ENCODE data around the gene TRIM7.
A peak's percentile ranks its signal among the peaks of the same experiment; 100 is the strongest.

Gene TRIM7

GRCh38 chr5:181205761-181206649, 1.0 kb upstream of the TRIM7 start:
- Histone ChIP-seq H3K9ac (ENCODE audit: low read length) (peak overlapping the region; percentile 40), H3K4me1 (ENCODE audit: control insufficient read depth, insufficient read depth, low read length) (peaks cover 37% of the 10 kb centered on the region)

GRCh38 chr5:181204113-181204825, 727 bp downstream of the TRIM7 start:
- Histone ChIP-seq H3K36me3 (ENCODE audit: control insufficient read depth, insufficient read depth, low read length) (no peaks in the 10 kb centered on the region), H3K4me3 (ENCODE audit: low read length) (peak overlapping the region; percentile 2), H3K9me3 (ENCODE audit: control insufficient read depth, low read length) (no peaks in the 10 kb centered on the region), H3K9ac (ENCODE audit: low read length) (peak overlapping the region; percentile 40), H3K4me1 (ENCODE audit: control insufficient read depth, insufficient read depth, low read length) (peaks cover 37% of the 10 kb centered on the region), H3K27me3 (ENCODE audit: control insufficient read depth, insufficient read depth, low read length) (peaks cover 28% of the 10 kb centered on the region)

More at GRCh38 chr5:181205761-181206649, 1.0 kb upstream of the TRIM7 start:
- H3K9me3 ChIP-seq (ENCODE audit: control insufficient read depth, low read length), result no peaks in the 10 kb centered on the region
- H3K27me3 ChIP-seq (ENCODE audit: control insufficient read depth, insufficient read depth, low read length), result peaks cover 28% of the 10 kb centered on the region
- H3K4me3 ChIP-seq (ENCODE audit: low read length), result peak overlapping the region; percentile 46
- H3K36me3 ChIP-seq (ENCODE audit: control insufficient read depth, insufficient read depth, low read length), result no peaks in the 10 kb centered on the region

- Histone ChIP-seq H3K4me1 (ENCODE audit: control insufficient read depth, insufficient read depth, low read length) (peaks cover 37% of the 10 kb centered on the region), H3K27me3 (ENCODE audit: control insufficient read depth, insufficient read depth, low read length) (peaks cover 28% of the 10 kb centered on the region), H3K9me3 (ENCODE audit: control insufficient read depth, low read length) (no peaks in the 10 kb centered on the region), H3K36me3 (ENCODE audit: control insufficient read depth, insufficient read depth, low read length) (no peaks in the 10 kb centered on the region), H3K9ac (ENCODE audit: low read length) (peak overlapping the region; percentile 40), H3K4me3 (ENCODE audit: low read length) (peak overlapping the region; percentile 2)
Measured at GRCh38 chr5:181203777-181204112, 1.3 kb downstream of the TRIM7 start.

GRCh38 chr5:181203093-181203711, 1.8 kb downstream of the TRIM7 start:
- no peaks in the 10 kb centered on the region for H3K36me3 ChIP-seq (ENCODE audit: control insufficient read depth, insufficient read depth, low read length)
- H3K4me1 ChIP-seq (ENCODE audit: control insufficient read depth, insufficient read depth, low read length), result peaks cover 37% of the 10 kb centered on the region
- no peaks in the 10 kb centered on the region for H3K9me3 ChIP-seq (ENCODE audit: control insufficient read depth, low read length)
- no peak overlapping the region for H3K9ac ChIP-seq (ENCODE audit: low read length)
- H3K4me3 ChIP-seq (ENCODE audit: low read length), result no peak overlapping the region
- peaks cover 28% of the 10 kb centered on the region for H3K27me3 ChIP-seq (ENCODE audit: control insufficient read depth, insufficient read depth, low read length)

- Histone ChIP-seq H3K27me3 (ENCODE audit: control insufficient read depth, insufficient read depth, low read length) (peaks cover 22% of the 10 kb centered on the region), H3K9me3 (ENCODE audit: control insufficient read depth, low read length) (no peaks in the 10 kb centered on the region), H3K4me3 (ENCODE audit: low read length) (no peak overlapping the region), H3K9ac (ENCODE audit: low read length) (no peak overlapping the region), H3K36me3 (ENCODE audit: control insufficient read depth, insufficient read depth, low read length) (no peaks in the 10 kb centered on the region), H3K4me1 (ENCODE audit: control insufficient read depth, insufficient read depth, low read length) (peaks cover 29% of the 10 kb centered on the region)
Measured at GRCh38 chr5:181200816-181201215, 4.2 kb downstream of the TRIM7 start.

- Histone ChIP-seq H3K27me3 (ENCODE audit: control insufficient read depth, insufficient read depth, low read length) (peaks cover 14% of the 10 kb centered on the region), H3K4me3 (ENCODE audit: low read length) (no peak overlapping the region), H3K9me3 (ENCODE audit: control insufficient read depth, low read length) (no peaks in the 10 kb centered on the region), H3K4me1 (ENCODE audit: control insufficient read depth, insufficient read depth, low read length) (peaks cover 23% of the 10 kb centered on the region), H3K36me3 (ENCODE audit: control insufficient read depth, insufficient read depth, low read length) (no peaks in the 10 kb centered on the region), H3K9ac (ENCODE audit: low read length) (no peak overlapping the region)
Measured at GRCh38 chr5:181199881-181200638, 4.9 kb downstream of the TRIM7 start.

GRCh38 chr5:181198905-181199519, 6.0 kb downstream of the TRIM7 start:
- Histone ChIP-seq H3K4me3 (ENCODE audit: low read length) (no peak overlapping the region), H3K4me1 (ENCODE audit: control insufficient read depth, insufficient read depth, low read length) (peaks cover 19% of the 10 kb centered on the region), H3K27me3 (ENCODE audit: control insufficient read depth, insufficient read depth, low read length) (peaks cover 8% of the 10 kb centered on the region), H3K9ac (ENCODE audit: low read length) (no peak overlapping the region), H3K9me3 (ENCODE audit: control insufficient read depth, low read length) (no peaks in the 10 kb centered on the region), H3K36me3 (ENCODE audit: control insufficient read depth, insufficient read depth, low read length) (no peaks in the 10 kb centered on the region)

GRCh38 chr5:181198106-181198685, 6.8 kb downstream of the TRIM7 start:
- no peaks in the 10 kb centered on the region for H3K36me3 ChIP-seq (ENCODE audit: control insufficient read depth, insufficient read depth, low read length)
- H3K4me1 ChIP-seq (ENCODE audit: control insufficient read depth, insufficient read depth, low read length), result peaks cover 13% of the 10 kb centered on the region
- no peak overlapping the region for H3K9ac ChIP-seq (ENCODE audit: low read length)
- H3K27me3 ChIP-seq (ENCODE audit: control insufficient read depth, insufficient read depth, low read length), result no peaks in the 10 kb centered on the region
- H3K4me3 ChIP-seq (ENCODE audit: low read length), result no peak overlapping the region
- no peaks in the 10 kb centered on the region for H3K9me3 ChIP-seq (ENCODE audit: control insufficient read depth, low read length)

GRCh38 chr5:181197326-181197951, 7.6 kb downstream of the TRIM7 start:
- Histone ChIP-seq H3K4me1 (ENCODE audit: control insufficient read depth, insufficient read depth, low read length) (peaks cover 13% of the 10 kb centered on the region), H3K9ac (ENCODE audit: low read length) (no peak overlapping the region), H3K27me3 (ENCODE audit: control insufficient read depth, insufficient read depth, low read length) (no peaks in the 10 kb centered on the region), H3K36me3 (ENCODE audit: control insufficient read depth, insufficient read depth, low read length) (no peaks in the 10 kb centered on the region), H3K4me3 (ENCODE audit: low read length) (no peak overlapping the region), H3K9me3 (ENCODE audit: control insufficient read depth, low read length) (no peaks in the 10 kb centered on the region)

GRCh38 chr5:181195249-181195761, 9.7 kb downstream of the TRIM7 start:
- no peaks in the 10 kb centered on the region for H3K9me3 ChIP-seq (ENCODE audit: control insufficient read depth, low read length)
- H3K9ac ChIP-seq (ENCODE audit: low read length), result no peak overlapping the region
- no peaks in the 10 kb centered on the region for H3K27me3 ChIP-seq (ENCODE audit: control insufficient read depth, insufficient read depth, low read length)
- no peak overlapping the region for H3K4me3 ChIP-seq (ENCODE audit: low read length)
- H3K4me1 ChIP-seq (ENCODE audit: control insufficient read depth, insufficient read depth, low read length), result peaks cover 16% of the 10 kb centered on the region
- H3K36me3 ChIP-seq (ENCODE audit: control insufficient read depth, insufficient read depth, low read length), result no peaks in the 10 kb centered on the region
